Chondrocyte (in vitro differentiated cells): ENCODE results near the gene EHMT1. TPM values are rescaled to one million over a fixed set of nuclear protein-coding genes. Genes with fewer than 3 reads are reported as not detected.

ENCODE experiments used
- DNase-seq: peaks from one replicate; pipeline ENCODE4 v3.0.0; 2021; ENCODE audit warnings: mixed read lengths, low spot score
- H3K27ac Mint-ChIP-seq: one replicate; pipeline ENCODE4 v1.8.0; 2021; ENCODE audit warnings: mild to moderate bottlenecking, moderate library complexity, mixed read lengths; ENCODE audit not compliant: unreplicated experiment
- H3K27me3 Mint-ChIP-seq: 2 replicates; pipeline ENCODE4 v1.8.0; 2021; ENCODE audit warnings: low read depth, mixed read lengths
- H3K36me3 Mint-ChIP-seq: 2 replicates; pipeline ENCODE4 v1.8.0; 2021; ENCODE audit warnings: low read depth, mixed read lengths
- H3K4me1 Mint-ChIP-seq: 2 replicates; pipeline ENCODE4 v1.8.0; 2021; ENCODE audit warnings: low read depth, mild to moderate bottlenecking, mixed read lengths
- H3K4me3 Mint-ChIP-seq: one replicate; pipeline ENCODE4 v1.8.0; 2021; ENCODE audit warnings: mild to moderate bottlenecking, moderate library complexity, mixed read lengths; ENCODE audit not compliant: unreplicated experiment
- H3K9me3 Mint-ChIP-seq: 2 replicates; pipeline ENCODE4 v1.8.0; 2021; ENCODE audit warnings: low read depth, mixed read lengths
- CTCF ChIP-seq: fragments of 200-600 bp; sonication (generic); IDR thresholded peaks from 2 replicates; pipeline ENCODE4 v1.5.0; 2021; ENCODE audit warnings: antibody characterized with exemption, mild to moderate bottlenecking, moderate library complexity
- total RNA-seq: library from RNA; stranded (reverse); gene quantifications from 3 replicates; pipeline ENCODE4 v1.2.1, GENCODE V29; 2021

The EHMT1 gene
- total RNA-seq, 1 donor from 2014 or later = 61.0 TPM

- H3K4me3 Mint-ChIP-seq = no peak overlapping the region
- H3K4me1 Mint-ChIP-seq = peaks cover 13% of the 10 kb centered on the region
- TF ChIP-seq CTCF = no peak
- H3K27ac Mint-ChIP-seq = no peak overlapping the region
- H3K27me3 Mint-ChIP-seq = no peaks in the 10 kb centered on the region
- H3K36me3 Mint-ChIP-seq = peaks cover 27% of the 10 kb centered on the region
- no peak for DNase-seq
- no peaks in the 10 kb centered on the region for H3K9me3 Mint-ChIP-seq
These were observed 130.7 kb downstream of the EHMT1 start for GRCh38 chr9:137749511-137749910.

- H3K36me3 Mint-ChIP-seq = peaks cover 29% of the 10 kb centered on the region
- H3K4me3 Mint-ChIP-seq = no peak overlapping the region
- H3K4me1 Mint-ChIP-seq = peaks cover 13% of the 10 kb centered on the region
- no peaks in the 10 kb centered on the region for H3K27me3 Mint-ChIP-seq
- H3K27ac Mint-ChIP-seq = no peak overlapping the region
- peaks cover under 1% of the 10 kb centered on the region for H3K9me3 Mint-ChIP-seq
- no peak for TF ChIP-seq CTCF
- no peak for DNase-seq
These were observed 131.2 kb downstream of the EHMT1 start for GRCh38 chr9:137750007-137750406.

GRCh38 chr9:137750566-137750965, 131.8 kb downstream of the EHMT1 start:
- Mint-ChIP-seq H3K4me3 (no peak overlapping the region), H3K4me1 (peaks cover 11% of the 10 kb centered on the region), H3K9me3 (peaks cover 6% of the 10 kb centered on the region), H3K27ac (no peak overlapping the region), H3K27me3 (no peaks in the 10 kb centered on the region), H3K36me3 (peaks cover 34% of the 10 kb centered on the region)
- no peak for DNase-seq
- no peak for TF ChIP-seq CTCF

GRCh38 chr9:137751616-137752015, 132.8 kb downstream of the EHMT1 start:
- Mint-ChIP-seq H3K36me3 (peaks cover 36% of the 10 kb centered on the region), H3K27me3 (no peaks in the 10 kb centered on the region), H3K9me3 (peaks cover 8% of the 10 kb centered on the region), H3K4me3 (no peak overlapping the region), H3K27ac (no peak overlapping the region), H3K4me1 (peaks cover 7% of the 10 kb centered on the region)
- no peak for TF ChIP-seq CTCF
- DNase-seq = no peak

- Mint-ChIP-seq H3K36me3 (peaks cover 35% of the 10 kb centered on the region), H3K4me1 (peaks cover 15% of the 10 kb centered on the region), H3K9me3 (peaks cover 8% of the 10 kb centered on the region), H3K27me3 (no peaks in the 10 kb centered on the region), H3K4me3 (no peak overlapping the region), H3K27ac (no peak overlapping the region)
- DNase-seq = no peak
- no peak for TF ChIP-seq CTCF
These were observed 133.6 kb downstream of the EHMT1 start for GRCh38 chr9:137752426-137752825.
